Stimulated activated CD4-positive, alpha-beta T cell treated with anti-CD3 and anti-CD28 coated beads, Interleukin-4, amount 100 ng/mL, for 24 hours (primary cell): ENCODE data around the gene BCL2.

ENCODE experiments used
- DNase-seq: peaks from one replicate; pipeline ENCODE4 v3.0.0-alpha.2; 2020

BCL2 gene

DNA sequence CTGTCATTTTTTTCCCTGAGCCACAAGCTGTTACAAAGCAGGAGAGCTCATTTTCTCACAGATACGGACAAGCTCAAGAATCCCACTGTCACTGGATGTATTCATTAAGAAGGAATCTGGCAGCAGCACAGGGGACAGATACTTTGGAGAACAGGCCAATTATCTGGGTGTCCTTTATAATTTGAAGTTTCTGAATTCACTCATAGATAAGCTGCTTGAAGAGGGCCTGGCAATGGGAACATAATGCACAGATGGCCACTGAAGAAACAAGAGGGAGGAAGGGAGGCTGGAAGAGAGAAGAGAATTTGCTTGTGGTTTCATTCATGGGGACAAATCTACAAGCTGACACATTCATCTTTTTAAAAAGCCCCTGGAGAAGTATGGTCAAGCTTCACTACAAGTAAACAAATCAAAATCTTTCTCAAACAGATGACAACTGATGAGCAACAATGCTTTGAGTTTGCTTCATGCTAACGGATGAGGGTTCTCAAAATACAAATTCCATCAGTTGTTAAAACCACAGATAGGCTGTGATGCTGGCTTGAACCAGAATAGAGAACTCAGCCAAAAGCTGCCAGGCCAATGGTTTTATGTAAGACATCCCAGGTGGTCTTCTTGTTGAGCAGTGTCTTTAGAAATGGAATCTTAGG lies 11.9 kb downstream of the BCL2 start:
- DNase-seq = no peak

DNA sequence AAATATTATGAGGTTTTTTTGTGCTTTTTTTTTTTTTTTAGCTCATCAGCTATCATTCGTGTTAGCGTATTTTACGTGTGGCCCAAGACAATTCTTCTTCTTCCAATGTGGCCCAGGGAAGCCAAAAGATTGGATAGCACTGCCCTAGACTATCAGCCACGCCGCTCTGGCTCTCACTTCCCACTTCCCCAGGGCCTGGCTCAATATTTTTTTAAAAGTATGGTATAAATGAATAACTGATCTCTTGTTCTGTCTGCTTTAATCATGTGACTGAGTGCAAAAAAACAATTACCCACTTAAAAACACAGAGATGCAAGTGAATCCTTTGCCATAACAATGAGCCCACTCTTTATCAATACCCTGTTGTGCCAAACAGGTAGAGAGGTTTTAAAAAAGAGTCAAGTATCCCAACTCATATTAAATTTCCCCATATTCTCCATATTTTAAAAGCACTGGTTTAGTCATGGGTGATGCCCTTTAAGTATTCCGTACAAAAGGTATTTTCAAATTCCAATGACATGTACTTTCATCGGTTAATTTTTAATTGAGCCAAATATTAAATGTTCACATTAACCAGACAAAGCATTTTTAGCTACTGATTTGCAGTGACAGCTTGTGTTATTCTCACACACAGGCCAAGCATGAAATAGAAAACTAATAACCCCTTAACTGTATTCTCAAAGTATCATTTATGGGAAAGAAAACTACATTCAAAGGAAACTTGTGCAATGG lies 12.6 kb downstream of the BCL2 start:
- no peak for DNase-seq

DNA sequence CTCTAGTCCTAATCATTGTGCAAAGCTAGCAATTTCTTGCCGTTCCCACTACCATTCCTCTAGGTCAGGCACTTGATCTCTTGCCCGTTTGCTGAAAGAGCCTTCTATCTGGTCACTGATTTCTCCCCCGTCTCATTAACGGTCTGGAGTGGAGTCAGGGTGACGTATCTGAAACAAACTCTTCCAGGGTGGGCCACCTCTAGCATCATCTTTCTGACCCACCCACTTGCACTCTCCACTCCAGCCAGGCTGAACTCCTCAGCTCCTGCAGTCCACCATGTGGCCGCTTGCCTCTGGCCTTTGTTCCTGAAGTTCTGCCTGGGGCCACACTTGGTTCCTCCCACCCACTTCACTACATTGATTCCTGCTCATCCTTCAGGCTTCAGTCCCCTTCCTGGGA lies 13.3 kb downstream of the BCL2 start:
- no peak for DNase-seq

DNA sequence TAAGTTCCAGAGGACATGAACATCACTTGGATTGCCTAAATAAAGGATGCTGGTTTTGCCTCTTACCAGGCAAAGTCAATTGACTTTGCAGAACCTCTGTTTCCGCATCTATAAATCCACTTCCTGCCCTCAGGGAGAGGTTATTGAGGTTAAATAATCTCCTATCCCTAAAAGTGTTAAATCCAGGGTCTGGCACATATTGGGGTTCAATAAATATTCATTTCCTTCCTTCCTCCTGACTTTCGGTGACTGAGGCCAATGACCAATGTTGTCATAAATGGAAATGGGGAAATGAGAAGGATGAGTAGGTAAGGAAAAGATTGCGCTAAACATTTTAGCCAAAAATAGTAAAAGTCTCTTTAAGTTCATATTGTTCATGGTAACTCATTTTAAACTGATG lies 16.0 kb downstream of the BCL2 start:
- no peak for DNase-seq

DNA sequence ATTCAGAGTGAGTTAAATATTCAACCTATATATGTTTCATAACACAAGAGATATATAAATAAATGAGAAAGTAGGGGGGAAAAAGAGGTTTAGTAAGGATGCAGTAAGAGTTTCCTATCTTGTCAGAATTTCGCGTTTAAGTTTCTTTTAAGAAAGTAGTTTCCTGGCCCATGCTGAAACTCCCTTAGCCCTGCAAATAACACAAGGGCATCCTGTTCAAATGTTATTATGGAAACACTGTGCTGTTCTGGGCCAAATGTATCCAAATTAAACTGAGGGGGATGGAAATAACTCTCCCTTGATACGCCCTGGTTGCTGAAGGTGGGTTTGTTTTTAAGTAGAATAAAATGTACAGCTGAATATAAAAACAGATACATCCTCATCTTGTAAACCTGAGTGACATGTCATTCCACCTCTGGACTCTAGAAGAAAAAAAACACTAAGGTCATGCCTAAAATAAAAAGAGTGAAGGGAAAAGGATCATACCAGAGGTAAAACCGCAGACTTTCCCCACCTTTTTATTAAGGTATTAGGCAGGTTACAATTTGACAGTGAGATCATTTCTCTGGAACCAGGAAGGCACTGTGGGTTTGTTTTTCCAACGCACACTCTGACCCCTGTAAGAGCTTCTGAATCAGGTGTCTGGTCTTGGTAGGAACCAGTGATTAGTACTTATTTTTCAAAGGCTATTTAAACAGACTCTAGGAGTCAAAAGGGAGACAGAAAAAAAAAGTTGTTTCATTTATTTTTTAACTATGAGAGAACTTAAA lies 16.7 kb downstream of the BCL2 start:
- DNase-seq = peak; percentile 23

DNA sequence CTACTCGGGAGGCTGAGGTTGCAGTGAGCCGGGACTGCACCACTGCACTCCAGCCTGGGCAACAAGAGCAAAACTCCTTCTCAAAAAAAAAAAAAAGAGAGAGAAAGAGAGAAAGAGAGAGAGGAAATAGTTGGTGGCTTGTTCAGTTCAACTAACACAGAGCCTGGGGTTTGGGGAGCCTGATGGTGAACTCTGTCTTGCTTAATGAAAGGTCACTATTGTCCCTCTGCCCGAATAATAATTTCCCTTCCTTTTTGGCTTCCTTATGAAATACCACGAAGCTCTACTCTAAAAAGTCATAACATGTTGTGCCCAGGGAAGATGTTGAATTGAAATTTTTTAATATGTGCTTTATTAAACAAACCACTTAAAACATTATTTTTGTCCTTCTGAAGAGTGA lies 17.3 kb downstream of the BCL2 start:
- DNase-seq = no peak

DNA sequence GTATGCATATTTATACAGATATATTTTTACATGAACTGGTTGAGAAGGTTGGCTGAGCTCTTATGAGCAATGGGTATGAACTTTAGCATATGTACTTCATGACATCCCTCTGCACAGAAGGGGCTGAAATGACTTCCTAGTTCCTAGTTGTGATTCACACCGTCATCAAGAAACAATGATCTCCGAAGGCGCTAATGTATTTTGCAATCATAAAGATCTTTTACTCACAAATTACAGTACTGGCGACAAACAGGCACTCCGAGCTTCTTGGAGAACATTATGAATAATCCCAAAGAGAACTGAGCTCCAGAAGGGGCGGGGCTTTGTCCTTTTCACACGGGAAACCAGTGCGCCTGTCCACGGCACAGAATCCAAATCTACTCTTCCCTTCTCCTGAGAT lies 18.1 kb downstream of the BCL2 start:
- peak; percentile 16 for DNase-seq

DNA sequence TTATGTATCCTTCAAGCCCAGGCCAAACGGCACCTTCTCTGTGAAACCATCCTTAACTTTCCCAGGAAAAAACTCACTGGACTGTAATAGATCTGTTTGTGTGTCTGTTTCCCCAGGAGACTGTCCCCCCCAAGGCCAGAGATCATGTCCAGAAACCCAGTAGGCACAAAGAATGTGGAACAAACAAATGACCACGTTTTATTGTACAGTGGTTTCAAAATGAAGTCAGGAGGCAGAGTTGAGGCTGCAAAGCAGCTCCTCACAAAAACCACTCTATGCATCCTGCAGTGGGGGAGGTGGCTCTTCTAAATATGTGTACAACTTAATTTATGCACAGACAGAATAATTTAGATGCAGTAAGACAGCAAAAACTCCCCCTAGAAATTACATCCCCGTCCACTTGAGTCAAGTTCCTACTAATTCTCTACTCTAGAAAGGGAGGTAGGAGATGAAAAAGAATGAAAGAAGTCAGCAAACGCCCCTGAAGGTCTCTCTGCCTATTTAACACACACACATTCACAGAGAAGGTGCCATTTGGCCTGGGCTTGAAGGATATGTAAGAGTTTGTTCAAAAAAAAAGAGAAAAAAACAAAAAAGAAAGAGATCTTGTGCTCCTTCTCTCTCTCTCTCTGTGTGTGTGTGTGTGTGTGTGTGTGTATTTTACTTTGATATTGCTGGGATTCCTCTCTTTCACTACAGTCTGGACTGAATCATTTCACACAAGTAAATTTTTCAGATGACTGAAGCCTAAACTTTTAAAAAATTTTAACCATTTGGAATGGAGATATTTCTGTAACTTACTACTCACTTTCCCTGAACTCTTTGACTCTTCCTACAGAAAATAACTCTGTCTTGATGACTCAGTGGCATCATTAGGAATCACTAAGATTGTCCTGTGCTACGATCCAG lies 19.5 kb downstream of the BCL2 start:
- DNase-seq = peak; percentile 68

DNA sequence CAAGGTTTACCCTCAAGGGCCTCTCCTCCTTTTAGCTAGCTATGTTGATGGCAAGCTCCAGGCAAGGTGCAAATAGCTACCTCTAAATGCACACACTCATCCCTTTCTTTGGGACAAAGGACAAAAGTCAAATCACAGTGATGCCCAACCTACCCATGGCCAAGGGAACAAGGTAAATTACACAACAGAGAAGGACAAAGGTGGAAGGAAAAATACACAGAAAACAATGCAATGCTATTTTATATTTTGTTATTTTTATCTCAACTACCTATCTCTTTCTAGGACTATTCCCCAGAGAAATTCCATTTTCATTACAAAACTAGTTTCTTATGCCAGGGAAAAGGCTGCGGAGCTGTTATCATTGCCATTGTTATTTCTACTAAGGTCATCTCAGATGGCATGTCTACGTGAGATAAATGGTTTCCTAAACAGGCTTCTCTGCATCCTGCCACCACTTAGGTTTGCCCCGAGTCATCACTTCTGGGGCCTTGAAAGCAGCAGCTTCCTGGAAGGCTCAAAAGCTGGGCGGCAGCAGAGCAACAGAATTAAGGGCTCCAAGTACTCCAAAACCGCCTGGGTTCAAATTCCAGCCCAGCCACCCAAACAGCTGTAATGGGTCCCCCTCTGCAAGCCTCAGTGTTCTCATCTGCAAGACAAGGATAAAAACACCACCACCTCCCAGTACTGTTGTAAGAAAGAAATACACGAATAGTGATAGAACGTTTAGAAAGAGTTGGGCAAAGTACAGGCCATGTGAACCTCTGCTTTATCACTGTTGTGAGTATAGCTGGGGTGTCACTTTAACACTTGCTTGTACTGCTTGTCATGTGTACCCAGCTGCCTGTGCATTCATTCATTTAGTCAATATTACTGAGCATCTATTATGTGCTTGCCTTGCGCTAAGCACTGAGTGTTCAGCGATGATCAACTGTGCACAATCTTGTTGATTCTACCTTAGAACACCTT lies 20.9 kb downstream of the BCL2 start:
- DNase-seq = peak; percentile 28

DNA sequence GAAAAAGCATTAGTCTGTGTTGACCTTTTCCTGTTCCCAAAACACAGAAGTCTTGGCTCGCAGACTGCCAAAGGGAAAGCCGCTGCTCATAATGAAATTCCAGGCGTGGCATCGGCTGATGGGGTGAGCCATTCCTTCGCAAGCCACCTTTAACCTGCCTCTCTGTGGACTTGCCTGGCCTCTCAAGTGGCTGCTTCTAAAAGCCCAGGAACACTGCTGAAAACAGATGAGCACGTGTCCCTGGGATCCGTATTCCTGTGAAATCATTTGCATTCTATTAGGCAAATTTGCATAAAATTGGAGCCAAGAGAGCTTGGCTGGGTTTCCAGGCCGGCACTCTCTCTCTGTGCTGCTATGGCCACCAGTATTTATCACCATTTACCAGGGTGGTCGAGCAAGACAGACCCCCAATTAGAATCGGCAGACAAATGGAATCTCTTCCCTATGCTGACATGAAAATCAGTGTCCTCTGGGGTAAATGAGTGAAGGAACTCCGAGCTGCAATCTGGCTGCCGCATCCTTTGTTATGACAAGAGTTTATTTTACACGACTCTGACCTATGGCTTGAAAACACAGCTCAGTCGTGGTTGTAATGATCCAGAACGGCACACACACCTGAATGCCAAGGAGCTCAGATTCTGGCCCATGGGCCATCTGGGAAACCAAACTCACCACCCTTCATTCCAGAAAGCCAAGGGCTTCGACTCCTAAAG lies 21.7 kb downstream of the BCL2 start:
- no peak for DNase-seq

DNA sequence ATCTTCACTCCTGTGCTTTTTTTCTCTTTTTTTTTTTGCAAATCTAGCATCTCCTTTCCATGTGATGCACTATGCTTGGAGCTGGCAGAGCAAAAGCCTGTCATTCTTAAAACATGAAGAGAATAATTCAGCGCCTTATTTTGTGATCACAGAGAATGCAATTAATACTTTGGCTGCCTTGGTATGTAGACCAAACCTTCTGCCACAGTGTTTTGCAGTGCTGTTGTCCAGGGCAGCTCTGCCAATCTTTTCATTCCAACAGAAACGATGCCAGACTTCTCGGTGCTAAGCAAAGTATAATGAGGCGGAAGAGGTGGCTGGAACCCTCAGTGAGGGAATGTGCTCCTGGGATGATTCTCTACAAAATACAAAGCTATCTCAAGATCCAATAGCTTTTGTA lies 25.6 kb downstream of the BCL2 start:
- DNase-seq = no peak

DNA sequence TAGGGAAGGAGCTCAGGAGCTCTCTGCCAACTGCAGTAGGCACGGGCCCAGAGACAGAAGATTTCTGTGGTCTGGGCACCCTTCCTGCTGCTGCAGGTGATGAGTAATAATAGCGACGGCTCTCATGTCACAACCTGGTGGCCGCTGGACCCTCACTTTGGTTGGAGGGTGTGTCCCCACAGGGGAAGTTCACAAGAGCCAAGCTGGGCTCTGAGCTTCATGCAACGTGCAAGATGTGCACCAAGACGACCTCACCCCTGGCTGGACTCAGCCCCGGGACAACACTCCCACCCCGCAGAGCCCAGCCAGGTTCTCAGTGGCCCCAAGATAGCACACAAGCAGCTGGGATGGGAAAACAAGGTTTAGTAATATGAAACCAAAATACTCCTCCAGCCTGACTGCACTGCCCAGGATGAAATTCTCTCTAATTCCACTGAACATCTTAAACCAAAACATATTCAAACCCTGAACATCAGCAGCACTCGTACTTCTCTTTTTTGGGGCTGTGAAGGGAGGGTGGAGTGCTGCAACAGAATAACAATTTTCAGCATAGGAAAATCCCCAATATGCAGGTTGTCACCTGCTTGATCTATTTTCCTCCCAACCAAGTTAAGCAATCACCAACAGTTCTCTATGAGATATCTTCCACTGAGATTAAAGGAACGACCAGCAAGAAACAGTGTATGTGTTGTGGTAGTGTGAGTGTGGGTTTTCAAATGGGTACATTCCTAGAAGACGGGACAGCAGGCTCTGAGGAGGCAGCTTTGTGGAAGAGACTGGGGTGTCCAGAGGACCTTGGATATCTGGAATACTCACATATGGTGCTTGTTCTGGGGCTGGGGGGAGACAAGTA lies 26.5 kb downstream of the BCL2 start:
- DNase-seq = peak; percentile 17

DNA sequence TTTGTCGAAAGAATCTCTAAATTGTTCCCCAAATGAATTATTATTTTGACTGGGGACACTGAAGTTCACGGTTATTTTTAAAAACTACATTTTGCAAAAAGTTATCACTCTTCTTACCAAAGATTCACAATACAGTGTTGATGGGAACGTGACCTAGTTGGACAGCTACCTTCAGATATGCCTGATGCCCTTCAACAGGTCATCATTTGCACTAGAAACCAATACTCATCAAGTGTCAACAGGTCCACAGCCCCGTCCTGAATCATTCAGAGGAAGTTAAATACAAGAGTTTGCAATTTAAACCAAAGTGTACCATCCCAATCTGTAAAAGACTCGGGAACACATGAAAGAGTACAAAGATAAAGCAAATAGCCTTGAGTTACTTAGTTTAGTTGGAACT lies 28.3 kb downstream of the BCL2 start:
- no peak for DNase-seq

DNA sequence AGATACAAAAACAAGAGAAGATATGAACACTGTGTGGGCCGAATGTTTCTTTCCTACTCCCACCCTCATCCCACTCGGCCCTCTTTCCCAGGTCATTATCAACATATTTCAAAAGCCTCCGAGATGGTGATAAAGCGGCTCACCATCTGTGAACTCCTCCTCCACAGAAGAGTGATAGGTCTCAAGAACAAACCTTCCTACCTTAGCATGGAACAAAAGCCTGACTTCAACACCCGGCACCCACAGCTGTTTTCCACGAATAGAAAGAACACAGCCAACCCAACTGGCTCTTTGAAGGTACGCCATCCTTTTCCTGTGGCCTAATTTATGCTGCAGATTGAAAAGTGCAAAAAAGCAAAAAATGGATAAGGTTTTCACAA lies 28.8 kb downstream of the BCL2 start:
- peak; percentile 47 for DNase-seq

DNA sequence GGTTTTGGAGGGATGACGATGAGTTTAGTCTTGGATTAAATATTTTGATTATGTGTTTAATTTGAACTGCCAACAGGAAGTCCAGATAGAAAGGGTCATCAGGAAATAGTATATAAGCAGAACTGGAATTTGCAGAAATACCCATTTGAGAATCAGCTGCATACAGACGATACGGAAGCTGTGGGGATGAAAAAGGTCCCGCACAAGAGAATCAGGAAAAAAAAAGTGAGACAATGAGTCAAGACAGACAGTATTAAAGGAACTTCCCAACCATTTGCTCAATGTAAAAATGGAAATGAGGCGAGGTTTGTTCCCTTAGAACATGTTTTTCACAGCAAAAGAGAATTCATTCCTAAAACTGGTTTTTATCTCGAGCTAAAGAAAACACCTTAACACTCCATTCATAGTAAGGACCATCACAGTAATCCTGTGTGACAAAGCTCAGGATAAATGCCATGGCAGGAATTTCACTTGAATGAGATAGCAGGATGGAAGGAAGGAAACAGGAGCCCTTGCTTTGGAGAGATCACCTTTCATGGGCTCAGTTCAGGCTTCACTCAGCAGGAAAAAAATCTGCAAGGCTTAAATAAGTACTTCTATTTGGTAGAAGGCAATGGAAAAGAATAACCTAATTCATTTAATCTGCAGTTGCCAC lies 29.3 kb downstream of the BCL2 start:
- no peak for DNase-seq

DNA sequence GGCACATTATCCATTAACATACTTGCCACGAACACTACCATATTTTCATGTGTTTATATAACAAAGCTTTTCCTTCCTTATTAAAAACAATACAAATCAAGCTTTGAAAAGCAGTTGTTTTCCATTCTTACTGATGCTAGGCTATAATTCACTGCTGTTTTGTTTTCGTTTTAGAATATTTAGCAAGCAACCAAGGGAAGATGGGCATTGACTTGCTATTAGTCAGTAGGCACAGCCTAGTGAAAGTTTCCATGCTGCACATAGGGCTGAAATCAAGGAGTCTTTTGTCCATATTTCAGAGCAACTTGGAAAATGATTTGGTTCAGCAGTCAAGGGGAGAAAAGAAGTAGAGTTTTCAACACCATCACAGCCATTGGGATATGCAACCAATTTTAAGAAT lies 31.3 kb downstream of the BCL2 start:
- DNase-seq = no peak

DNA sequence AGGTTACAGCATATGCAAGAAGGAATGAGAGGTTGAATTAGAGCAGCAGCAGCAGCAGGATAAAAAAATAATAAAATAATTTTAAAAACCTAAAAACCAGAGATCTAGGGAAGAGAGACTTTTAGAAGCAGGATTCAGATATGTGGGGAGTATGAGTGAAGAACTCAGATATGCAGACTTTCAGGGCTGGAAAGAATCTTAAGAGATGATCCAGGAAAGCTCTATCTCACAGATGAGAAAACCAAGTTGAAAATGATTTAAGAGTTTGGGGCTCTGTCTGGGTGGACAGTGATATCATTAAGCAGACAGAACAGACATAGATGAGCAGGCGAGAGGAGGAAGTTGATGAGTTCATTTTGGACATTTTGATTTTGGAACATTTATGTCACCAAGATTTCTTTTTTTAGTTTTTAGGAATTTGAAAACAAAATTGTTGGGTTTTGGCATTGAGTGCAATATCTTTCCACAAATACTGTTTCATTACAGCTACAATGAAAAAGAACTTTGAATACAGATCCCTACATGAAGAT lies 31.8 kb downstream of the BCL2 start:
- no peak for DNase-seq

DNA sequence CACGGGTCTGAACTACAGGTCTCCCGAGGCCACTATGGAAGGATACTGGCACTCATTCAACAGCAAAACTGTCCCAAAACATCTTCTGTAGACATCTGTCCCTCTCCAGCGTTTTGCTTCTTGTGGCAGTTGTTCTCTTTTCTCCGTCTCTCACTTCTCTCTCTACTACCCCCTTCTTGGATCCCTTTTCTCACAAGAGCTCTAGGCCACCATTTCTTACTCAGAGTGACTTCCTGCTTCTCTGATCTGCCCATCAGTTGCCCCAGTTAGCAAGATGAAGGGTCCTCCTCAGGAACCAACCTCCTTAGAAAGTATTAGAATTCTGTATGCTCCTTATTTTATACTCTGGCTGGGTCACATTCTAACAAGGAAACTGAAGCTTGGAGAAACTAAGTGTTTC lies 32.6 kb downstream of the BCL2 start:
- DNase-seq = no peak
